Osteocyte (in vitro differentiated cells): ENCODE data around the gene HAUS5. TPM values are rescaled to one million over a fixed set of nuclear protein-coding genes. Genes with fewer than 3 reads are reported as not detected.

ENCODE experiments used
- DNase-seq: peaks from one replicate; pipeline ENCODE4 v3.0.0; 2021; ENCODE audit warnings: mixed read lengths; ENCODE audit not compliant: unreplicated experiment; ENCODE audit errors: extremely low spot score
- H3K27ac Mint-ChIP-seq: one replicate; pipeline ENCODE4 v1.8.0; 2021; ENCODE audit warnings: mild to moderate bottlenecking, mixed read lengths; ENCODE audit not compliant: unreplicated experiment
- H3K27me3 Mint-ChIP-seq: one replicate; pipeline ENCODE4 v1.8.0; 2021; ENCODE audit warnings: mixed read lengths; ENCODE audit not compliant: unreplicated experiment
- H3K36me3 Mint-ChIP-seq: one replicate; pipeline ENCODE4 v1.8.0; 2021; ENCODE audit warnings: mixed read lengths; ENCODE audit not compliant: unreplicated experiment
- H3K4me1 Mint-ChIP-seq: one replicate; pipeline ENCODE4 v1.8.0; 2021; ENCODE audit warnings: mixed read lengths; ENCODE audit not compliant: unreplicated experiment
- H3K4me3 Mint-ChIP-seq: one replicate; pipeline ENCODE4 v1.8.0; 2021; ENCODE audit warnings: mild to moderate bottlenecking, moderate library complexity, mixed read lengths; ENCODE audit not compliant: unreplicated experiment
- H3K9me3 Mint-ChIP-seq: one replicate; pipeline ENCODE4 v1.8.0; 2021; ENCODE audit warnings: mixed read lengths; ENCODE audit not compliant: unreplicated experiment
- CTCF ChIP-seq: fragments of 200-600 bp; sonication (generic); IDR thresholded peaks from 2 replicates; pipeline ENCODE4 v1.5.0; 2021; ENCODE audit warnings: antibody characterized with exemption, mild to moderate bottlenecking, moderate library complexity
- total RNA-seq: library from RNA; stranded (reverse); gene quantifications from 2 replicates; pipeline ENCODE4 v1.2.1, GENCODE V29; 2021

Gene HAUS5
- total RNA-seq, 1 donor from 2014 or later, result 15.0 TPM

- no peak overlapping the region for H3K27ac Mint-ChIP-seq
- no peak overlapping the region for H3K4me3 Mint-ChIP-seq
- no peak for TF ChIP-seq CTCF
- H3K36me3 Mint-ChIP-seq, result peaks cover 6% of the 10 kb centered on the region
- H3K27me3 Mint-ChIP-seq, result no peaks in the 10 kb centered on the region
- no peak for DNase-seq
- H3K9me3 Mint-ChIP-seq, result no peaks in the 10 kb centered on the region
- no peaks in the 10 kb centered on the region for H3K4me1 Mint-ChIP-seq
These were observed 6.3 kb downstream of the HAUS5 start for GRCh38 chr19:35618857-35619256.

- Mint-ChIP-seq H3K9me3 (no peaks in the 10 kb centered on the region), H3K4me3 (no peak overlapping the region), H3K4me1 (no peaks in the 10 kb centered on the region), H3K27ac (no peak overlapping the region), H3K27me3 (no peaks in the 10 kb centered on the region), H3K36me3 (peaks cover 6% of the 10 kb centered on the region)
- DNase-seq, result no peak
- no peak for TF ChIP-seq CTCF
These were observed 6.9 kb downstream of the HAUS5 start for GRCh38 chr19:35619290-35619923.

- no peaks in the 10 kb centered on the region for H3K4me1 Mint-ChIP-seq
- peaks cover 6% of the 10 kb centered on the region for H3K36me3 Mint-ChIP-seq
- TF ChIP-seq CTCF, result no peak
- H3K27me3 Mint-ChIP-seq, result no peaks in the 10 kb centered on the region
- no peak overlapping the region for H3K27ac Mint-ChIP-seq
- no peaks in the 10 kb centered on the region for H3K9me3 Mint-ChIP-seq
- no peak for DNase-seq
- no peak overlapping the region for H3K4me3 Mint-ChIP-seq
These were observed 7.5 kb downstream of the HAUS5 start for GRCh38 chr19:35620001-35620400.

- H3K4me1 Mint-ChIP-seq, result peaks cover 1% of the 10 kb centered on the region
- peaks cover 3% of the 10 kb centered on the region for H3K36me3 Mint-ChIP-seq
- no peak for DNase-seq
- no peak overlapping the region for H3K4me3 Mint-ChIP-seq
- no peaks in the 10 kb centered on the region for H3K27me3 Mint-ChIP-seq
- H3K9me3 Mint-ChIP-seq, result no peaks in the 10 kb centered on the region
- H3K27ac Mint-ChIP-seq, result no peak overlapping the region
- TF ChIP-seq CTCF, result no peak
These were observed 9.2 kb downstream of the HAUS5 start for GRCh38 chr19:35621708-35622107.

DNA sequence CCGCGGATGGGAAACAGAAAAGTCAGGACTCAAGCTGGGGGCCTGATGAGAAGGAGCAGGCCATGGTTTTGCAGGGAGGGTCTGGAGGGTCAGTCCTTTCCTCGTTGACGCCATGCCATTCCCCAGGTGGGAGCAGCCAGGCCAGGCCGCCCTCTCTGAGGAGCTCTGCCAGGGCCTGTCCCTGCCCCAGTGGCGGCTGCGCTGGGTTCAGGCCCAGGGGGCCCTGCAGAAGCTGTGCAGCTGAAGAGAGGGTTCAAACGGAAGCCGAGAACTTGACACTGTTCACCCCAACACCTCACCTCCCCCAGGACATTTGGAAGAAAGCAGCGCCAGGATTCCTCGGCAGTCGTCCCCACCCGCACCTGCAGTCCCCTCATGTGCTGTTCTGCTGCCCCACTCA is 10.2 kb downstream of the HAUS5 start:
- Mint-ChIP-seq H3K36me3 (peaks cover 3% of the 10 kb centered on the region), H3K4me3 (no peak overlapping the region), H3K9me3 (no peaks in the 10 kb centered on the region), H3K27me3 (no peaks in the 10 kb centered on the region), H3K27ac (no peak overlapping the region), H3K4me1 (peaks cover 1% of the 10 kb centered on the region)
- DNase-seq, result no peak
- no peak for TF ChIP-seq CTCF
